Testis (tissue), 2 donors: ENCODE measurements around the gene TET2.

Experiments
- POLR2A ChIP-seq: fragments of 450-650 bp; IDR thresholded peaks from one replicate; pipeline ENCODE4 v1.6.1; 2017; ENCODE audit warnings: antibody characterized with exemption, mild to moderate bottlenecking, moderate library complexity
- TF ChIP-seq, protein P1 (sequence below), 3 experiments: fragments of 450-650 bp in 2 of 3; fragments of 200-600 bp in 1 of 3; sonication (generic) in 1 of 3; IDR thresholded peaks; one replicate each; pipeline ENCODE4 v1.5.1; 2016 to 2019; ENCODE audit warnings: antibody characterized with exemption in 3 of 3, mild to moderate bottlenecking in 2 of 3, moderate library complexity in 1 of 3

DNA sequence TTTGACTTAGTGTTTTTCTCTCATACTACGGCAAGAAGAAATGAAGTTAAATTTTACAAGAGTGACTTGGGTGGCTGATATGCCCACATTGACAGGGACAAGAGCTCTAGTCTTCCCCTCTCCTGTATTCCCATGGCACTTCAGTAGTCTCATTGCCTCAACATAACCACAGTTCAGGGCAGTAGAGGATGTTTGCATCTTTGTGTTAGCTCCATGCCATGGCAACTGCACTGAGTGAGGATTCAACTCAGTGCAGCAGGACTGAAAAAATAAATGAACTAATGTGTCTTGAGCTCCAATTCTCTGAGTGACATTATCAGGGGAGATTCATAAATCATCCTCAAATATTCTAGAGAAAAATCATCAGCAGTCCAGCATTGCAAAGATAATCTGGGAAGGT, 78.8 kb downstream of the TET2 start:
- TF ChIP-seq, protein P1, sequence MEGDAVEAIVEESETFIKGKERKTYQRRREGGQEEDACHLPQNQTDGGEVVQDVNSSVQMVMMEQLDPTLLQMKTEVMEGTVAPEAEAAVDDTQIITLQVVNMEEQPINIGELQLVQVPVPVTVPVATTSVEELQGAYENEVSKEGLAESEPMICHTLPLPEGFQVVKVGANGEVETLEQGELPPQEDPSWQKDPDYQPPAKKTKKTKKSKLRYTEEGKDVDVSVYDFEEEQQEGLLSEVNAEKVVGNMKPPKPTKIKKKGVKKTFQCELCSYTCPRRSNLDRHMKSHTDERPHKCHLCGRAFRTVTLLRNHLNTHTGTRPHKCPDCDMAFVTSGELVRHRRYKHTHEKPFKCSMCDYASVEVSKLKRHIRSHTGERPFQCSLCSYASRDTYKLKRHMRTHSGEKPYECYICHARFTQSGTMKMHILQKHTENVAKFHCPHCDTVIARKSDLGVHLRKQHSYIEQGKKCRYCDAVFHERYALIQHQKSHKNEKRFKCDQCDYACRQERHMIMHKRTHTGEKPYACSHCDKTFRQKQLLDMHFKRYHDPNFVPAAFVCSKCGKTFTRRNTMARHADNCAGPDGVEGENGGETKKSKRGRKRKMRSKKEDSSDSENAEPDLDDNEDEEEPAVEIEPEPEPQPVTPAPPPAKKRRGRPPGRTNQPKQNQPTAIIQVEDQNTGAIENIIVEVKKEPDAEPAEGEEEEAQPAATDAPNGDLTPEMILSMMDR (IDR thresholded peaks at IDR 0.05): no peak
- no peak for TF ChIP-seq POLR2A
